GM19043 (cell line): ENCODE data around the gene WDR36.
"Not testable (repeated sequence)": the region's sequence is repeated elsewhere in the genome, so short reads cannot be mapped to it uniquely, and the experiment has no call there.

Source experiments
- ATAC-seq: cut with Tn5 transposase; IDR thresholded peaks from one replicate; pipeline ENCODE4 v1.9.1; 2021; ENCODE audit warnings: low read depth; ENCODE audit not compliant: unreplicated experiment

The WDR36 gene

GRCh38 chr5:111134087-111134486 lies 41.9 kb downstream of the WDR36 start:
- no peak for ATAC-seq

- ATAC-seq: no peak
Measured at GRCh38 chr5:111134864-111135263, 42.7 kb downstream of the WDR36 start.

GRCh38 chr5:111135363-111135762 lies 43.2 kb downstream of the WDR36 start:
- no peak for ATAC-seq

GRCh38 chr5:111135946-111136345 lies 43.8 kb downstream of the WDR36 start:
- ATAC-seq: no peak

GRCh38 chr5:111138096-111138495 lies 45.9 kb downstream of the WDR36 start:
- no peak for ATAC-seq

GRCh38 chr5:111141471-111141870 lies 49.3 kb downstream of the WDR36 start:
- ATAC-seq: not testable (repeated sequence)

- ATAC-seq: no peak
Measured at GRCh38 chr5:111142932-111143331, 50.8 kb downstream of the WDR36 start.

- peak; percentile 21 for ATAC-seq
Measured at GRCh38 chr5:111143910-111144309, 51.8 kb downstream of the WDR36 start.

- peak; percentile 90 for ATAC-seq
Measured at GRCh38 chr5:111144352-111144930, 52.3 kb downstream of the WDR36 start.

GRCh38 chr5:111146053-111146452 lies 53.9 kb downstream of the WDR36 start:
- ATAC-seq: no peak

- no peak for ATAC-seq
Measured at GRCh38 chr5:111147502-111147901, 55.4 kb downstream of the WDR36 start.

GRCh38 chr5:111151998-111152397 lies 59.9 kb downstream of the WDR36 start:
- no peak for ATAC-seq

GRCh38 chr5:111153483-111153882 lies 61.3 kb downstream of the WDR36 start:
- no peak for ATAC-seq

- ATAC-seq: no peak
Measured at GRCh38 chr5:111153945-111154344, 61.8 kb downstream of the WDR36 start.

GRCh38 chr5:111158105-111158744 lies 66.1 kb downstream of the WDR36 start:
- ATAC-seq: peak; percentile 81

- ATAC-seq: no peak
Measured at GRCh38 chr5:111159845-111160244, 67.7 kb downstream of the WDR36 start.

GRCh38 chr5:111163000-111163399 lies 70.9 kb downstream of the WDR36 start:
- no peak for ATAC-seq

- no peak for ATAC-seq
Measured at GRCh38 chr5:111165058-111165457, 72.9 kb downstream of the WDR36 start.

- no peak for ATAC-seq
Measured at GRCh38 chr5:111167551-111167950, 75.4 kb downstream of the WDR36 start.

- ATAC-seq: no peak
Measured at GRCh38 chr5:111168608-111169007, 76.5 kb downstream of the WDR36 start.

GRCh38 chr5:111169269-111169668 lies 77.1 kb downstream of the WDR36 start:
- ATAC-seq: no peak

GRCh38 chr5:111170279-111170678 lies 78.1 kb downstream of the WDR36 start:
- no peak for ATAC-seq

GRCh38 chr5:111172504-111172903 lies 80.4 kb downstream of the WDR36 start:
- no peak for ATAC-seq
